ENCODE data around the gene ERN1.
"Not testable (repeated sequence)": the region's sequence is repeated elsewhere in the genome, so short reads cannot be mapped to it uniquely, and the experiment has no call there.

The ERN1 gene

DNA sequence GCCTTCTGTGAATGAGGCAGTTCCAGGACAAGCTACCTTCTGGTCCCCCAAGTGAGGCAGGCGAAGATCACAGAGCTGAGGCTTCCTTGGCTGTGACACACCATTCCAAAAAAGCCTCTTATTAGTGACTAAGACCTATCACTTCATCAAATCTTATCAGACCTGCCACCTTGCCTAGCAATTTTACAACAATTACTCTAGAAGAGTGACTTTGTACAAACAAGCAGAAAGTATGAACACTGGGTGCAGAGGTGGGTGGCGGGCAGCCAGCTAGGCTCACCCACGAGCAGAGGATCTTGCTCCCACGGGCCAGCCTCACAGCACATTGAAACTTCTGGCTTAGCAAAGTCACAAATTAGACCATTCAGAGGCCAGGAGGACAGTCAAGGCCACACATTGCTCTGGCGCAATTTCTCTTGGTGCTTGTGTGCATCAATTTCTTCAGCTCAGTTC, 107.3 kb downstream of the ERN1 start:
- DNase-seq = no peak

DNA sequence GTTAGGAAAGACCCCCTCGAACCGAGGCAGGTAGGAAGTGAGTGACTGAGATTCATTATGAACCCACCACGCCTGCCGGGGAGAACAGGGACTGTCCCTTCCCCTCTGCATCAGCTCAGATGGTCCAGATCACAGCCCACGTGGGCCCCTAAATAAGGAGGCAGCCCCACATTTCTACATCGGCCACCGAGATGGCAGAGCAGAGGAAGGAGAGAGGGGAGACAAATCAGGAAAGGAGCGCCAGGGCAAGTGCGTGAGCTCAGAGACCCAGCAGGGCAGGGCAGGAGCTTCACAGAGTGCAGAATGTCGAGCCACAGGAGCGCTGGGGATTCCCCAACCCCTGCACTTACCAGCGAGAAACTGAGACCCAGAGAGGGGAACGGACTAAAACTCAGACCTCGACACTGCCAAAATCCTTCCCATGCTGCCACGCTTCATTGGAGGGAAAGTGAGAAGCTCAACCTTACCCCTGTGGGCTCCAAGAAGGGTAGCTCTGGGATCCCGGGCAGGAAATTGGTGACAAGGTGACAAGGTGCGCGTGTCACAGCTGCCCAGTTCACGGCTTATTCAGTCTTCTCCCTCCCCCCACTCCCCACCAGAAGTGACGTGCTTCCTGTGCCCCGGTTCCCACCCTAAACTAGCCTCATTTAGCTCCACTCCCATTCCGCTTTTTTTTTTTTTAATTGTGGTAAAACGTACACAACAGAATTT, 109.7 kb downstream of the ERN1 start, which contains the start of gene ICAM2:
TSS of gene ICAM2 (minus strand) at position 578 of the 711 bp plus-strand sequence. CDS start 13,942 bp downstream, outside the sequence.
- DNase-seq = no peak

DNA sequence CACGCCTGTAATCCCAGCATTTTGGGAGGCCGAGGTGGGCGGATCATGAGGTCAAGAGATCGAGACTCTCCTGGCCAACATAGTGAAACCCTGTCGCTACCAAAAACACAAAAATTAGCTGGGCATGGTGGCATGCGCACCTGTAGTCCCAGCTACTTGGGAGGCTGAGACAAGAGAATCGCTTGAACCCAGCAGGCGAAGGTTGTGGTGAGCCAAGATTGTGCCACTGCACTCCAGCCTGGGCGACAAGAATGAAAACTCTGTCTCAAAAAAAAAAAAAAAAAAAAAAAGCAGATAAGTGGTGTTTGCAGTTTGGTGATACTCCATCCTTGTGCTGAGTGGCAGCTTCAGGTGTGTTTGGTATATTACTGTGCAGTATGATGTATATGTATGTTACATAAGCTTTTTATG, 110.4 kb downstream of the ERN1 start:
- not testable (repeated sequence) for DNase-seq

DNA sequence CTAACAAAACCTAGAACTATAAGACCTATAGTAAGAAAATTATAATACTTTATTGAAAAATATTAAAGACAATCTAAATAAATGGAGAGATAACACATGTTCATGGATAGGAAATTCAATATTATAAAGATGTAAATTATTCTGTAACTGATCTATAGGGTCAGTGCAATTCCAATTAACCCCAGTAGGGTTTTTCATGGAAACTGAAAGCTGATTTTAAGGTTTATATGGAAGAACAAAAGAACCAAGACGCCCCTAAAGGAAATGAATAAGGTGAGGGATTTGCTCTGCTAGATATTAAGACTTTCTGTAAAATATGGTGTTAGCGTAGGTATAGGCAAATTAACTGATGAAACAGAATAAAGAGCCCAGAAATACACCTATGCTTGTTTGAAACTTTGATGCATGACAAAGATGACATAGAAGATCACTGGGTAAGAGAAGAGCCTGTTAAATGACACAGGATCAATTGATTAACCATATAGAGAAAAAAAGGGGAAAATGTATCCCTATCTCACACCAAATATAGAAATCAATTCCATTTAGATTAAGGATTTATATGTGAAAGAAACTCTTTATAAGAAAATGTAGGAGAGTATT, 112.5 kb downstream of the ERN1 start:
- DNase-seq = no peak

DNA sequence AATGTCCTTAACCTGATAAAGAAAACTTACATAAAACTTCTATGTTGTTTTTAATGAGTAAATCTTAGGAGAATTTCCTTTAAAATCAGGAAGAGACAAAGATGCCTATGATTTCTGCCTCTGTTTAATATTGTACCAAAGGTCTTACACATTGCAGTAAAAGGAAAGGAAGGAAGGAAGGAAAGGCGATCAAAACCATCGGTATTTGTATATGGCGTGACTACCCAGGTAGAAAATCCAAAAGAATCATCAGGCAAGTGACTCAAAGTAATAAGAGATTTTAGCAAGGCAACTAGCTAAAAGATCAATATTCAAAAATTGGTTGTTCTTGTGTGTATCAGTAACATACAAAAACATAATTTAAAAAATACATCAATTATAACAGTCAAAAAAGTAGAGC, 113.0 kb downstream of the ERN1 start:
- DNase-seq = no peak

DNA sequence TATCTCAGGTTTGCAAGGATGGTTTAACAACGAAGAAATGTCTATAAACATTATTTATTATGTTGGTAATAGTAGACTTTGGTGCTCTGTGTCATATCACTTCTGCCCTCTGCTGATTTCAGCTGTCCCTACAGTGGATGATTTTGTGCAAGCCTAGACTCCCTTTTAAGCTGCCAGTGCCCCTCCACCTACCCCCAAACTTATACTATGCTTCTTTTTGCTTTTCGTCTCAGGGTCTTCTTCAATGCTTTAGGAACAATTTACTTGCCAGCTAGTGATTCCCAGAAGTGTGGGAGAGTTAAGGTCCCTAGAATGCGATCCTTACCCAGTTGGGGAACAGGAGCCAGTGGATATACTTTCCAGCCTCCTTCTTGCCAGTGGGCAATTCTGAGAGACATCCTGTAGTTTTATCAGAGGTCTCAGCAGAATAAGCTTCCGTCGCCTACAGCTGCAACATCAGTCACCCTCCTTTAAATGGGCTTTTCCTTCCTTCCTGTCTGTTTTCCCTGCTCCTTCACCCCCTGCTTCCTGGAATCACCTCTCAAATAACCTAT, 113.6 kb downstream of the ERN1 start:
- no peak for DNase-seq

DNA sequence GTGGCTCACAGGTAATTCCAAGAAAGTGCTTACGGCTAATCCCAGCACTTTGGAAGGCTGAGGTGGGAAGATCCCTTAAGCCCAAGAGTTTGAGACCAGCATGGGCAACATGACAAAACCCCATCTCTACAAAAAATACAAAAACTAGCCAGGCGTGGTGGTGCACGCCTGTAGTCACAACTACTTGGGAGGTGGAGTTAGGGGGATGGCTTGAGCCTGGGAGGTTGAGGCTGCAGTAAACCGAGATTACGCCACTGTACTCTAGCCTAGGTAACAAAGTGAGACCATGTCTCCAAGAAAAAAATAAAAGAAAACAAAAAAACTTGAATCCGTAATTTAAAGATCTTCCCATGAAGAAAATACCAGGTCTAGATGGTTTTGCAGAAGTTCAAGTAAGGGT, 114.5 kb downstream of the ERN1 start:
- DNase-seq = no peak

DNA sequence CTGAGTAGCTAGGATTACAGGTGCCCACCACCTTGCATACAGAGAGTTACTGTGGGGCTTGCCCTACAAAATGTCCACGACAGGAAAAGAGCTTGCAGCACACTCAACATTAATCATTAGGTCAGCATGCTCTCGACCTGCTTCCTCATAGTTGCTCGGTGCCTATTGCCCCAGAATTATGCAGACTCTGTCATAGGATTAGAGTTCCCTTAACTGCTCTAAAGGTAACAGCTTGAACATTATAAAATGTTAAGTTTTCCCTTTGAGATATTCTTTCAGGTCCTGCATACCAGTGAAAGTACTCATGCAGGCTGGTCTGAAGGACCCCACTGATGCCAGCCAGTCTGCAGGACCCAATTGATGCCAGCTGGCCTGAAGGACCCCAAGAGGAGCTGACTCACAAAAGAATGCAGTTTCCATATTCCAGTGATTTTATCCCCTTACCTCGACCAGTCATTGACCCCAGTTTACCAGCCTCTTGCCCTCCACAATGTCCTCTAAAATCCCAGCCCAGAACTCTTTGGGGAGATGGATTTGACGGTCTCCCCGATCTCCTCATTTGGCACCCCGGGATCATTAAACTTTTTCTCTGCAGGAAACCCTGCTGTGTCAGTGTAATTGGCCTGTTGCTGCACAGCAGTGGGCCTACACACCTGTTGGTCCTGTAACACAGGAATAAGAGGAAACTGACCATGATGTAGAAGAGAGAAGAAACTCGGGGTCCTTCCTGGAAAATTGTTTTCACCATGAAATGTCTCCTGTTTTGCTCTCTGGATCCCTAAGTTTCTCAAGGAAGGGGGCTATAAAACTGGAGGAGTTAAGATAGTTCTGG, 120.2 kb downstream of the ERN1 start:
- DNase-seq = no peak

DNA sequence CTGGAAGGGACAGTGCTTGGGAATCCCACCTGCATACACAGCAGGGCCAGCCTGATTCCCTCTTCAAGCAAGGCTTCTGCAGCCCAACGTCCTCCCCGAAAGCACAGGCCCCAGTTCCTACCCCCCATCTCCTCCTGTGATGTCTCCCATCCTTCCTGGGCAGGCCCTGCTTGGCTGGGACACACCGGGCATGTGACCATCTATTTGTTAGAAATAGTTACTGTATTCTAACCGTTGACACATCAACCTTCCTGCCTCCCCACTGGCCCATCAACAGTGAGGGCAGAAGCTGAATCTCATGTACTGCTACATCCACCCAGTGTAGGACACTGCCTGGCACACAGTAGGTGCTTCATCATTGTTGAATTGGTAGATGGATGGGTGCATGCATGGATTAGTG, 121.1 kb downstream of the ERN1 start:
- DNase-seq = no peak

DNA sequence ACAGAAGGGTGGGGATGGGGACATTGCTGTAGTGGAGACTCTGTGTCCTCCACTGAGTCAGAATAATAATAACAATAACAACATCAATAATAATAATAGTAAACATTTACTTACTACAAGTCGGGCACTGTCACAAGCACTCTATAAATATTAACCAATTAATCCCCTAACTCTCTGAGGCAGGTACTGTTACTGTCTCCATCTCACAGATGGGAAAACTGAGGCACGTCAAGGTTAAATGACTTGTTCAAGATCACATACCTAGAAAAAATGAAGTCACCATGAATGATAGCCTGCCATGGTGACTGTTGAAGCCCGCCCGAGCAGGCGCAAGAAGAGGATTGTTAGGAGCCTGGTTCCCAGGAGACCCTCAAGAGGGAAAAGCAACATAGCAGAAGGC, 121.6 kb downstream of the ERN1 start:
- DNase-seq = no peak

DNA sequence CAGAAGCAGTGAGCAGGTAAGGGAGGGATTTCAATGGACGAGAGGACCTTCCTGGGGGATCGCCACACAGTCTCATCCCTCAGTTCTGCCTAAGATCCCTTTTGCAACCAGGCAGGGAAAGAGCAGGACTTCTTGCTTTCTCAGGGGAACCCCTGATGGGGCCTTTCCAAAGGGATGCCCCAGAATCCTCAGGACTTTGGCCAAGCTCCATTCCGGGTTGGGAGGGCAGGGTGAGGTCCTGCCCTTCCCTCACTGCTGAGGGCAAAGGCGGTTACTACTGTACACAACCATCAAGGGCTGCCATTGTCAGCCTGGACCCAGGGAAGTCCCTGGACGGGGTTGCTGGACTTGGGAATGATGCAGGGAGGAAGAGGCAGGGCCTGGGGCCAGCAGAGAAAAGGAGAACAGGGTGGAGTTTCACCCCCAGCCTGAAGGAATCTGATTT, 122.1 kb downstream of the ERN1 start:
- no peak for DNase-seq

DNA sequence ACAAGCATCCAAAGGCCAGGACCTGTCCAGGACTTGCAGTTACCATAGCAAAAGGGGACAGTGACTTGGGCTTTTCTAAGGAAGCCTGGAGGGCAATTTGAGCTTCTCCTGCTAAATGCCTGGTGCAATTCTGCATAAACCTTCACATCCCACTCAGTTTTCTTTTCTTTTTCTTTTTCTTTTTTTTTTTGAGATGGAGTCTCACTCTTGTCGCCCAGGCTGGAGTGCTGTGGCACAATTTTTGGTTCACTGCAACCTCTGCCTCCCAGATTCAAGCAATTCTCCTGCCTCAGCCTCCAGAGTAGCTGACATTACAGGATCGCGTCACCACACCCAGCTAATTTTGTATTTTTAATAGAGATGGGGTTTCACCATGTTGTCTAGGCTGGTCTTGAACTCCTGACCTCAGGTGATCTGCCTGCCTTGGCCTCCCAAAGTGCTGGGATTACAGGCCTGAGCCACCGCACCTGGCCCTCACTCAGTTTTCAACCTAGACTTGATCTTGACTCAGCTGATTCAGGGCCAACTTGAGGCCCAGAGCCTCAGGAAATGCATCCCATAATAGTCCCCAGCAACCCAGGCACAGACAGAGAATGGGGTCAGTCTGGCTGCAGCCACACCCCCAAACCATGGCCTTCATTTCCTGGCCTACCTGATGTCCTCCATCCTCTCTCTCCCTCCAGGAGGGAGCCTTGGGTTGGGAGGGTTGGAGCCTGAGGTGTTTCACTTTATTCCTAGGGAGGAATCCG, 122.7 kb downstream of the ERN1 start:
- not testable (repeated sequence) for DNase-seq

DNA sequence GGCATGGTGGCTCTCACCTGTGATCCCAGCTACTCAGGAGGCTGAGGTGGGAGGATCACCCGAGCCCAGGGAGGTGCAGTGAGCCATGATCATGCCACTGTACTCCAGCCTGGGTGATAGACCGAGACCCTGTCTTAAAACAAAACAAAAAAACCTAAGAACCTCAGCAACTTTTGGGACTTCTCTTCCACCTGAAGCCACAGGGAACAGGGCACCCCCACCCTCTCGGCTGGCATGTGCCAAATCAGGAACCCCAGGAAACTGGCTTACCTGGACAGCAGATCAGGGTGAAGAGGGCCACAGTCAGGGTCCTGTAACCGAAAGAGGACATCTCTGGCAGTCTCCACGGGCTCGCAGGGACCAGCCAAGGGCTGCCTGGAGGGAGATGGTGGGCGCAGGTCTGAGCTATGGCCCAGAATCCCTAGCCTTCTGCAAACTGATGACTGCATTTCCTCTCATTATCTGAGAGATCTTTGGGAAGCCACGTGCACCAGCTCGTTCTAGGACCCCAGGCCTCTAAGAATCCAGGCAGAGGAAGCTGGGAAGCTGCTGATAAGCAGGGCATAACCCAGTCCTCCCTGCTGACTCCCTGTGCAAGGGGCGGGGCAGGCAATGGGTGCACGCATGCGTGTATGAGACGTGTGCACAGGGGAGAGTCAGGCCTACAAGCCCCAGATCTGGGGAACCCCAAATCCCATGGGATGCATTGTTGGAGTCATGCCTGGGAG, 123.4 kb downstream of the ERN1 start:
- DNase-seq = no peak

DNA sequence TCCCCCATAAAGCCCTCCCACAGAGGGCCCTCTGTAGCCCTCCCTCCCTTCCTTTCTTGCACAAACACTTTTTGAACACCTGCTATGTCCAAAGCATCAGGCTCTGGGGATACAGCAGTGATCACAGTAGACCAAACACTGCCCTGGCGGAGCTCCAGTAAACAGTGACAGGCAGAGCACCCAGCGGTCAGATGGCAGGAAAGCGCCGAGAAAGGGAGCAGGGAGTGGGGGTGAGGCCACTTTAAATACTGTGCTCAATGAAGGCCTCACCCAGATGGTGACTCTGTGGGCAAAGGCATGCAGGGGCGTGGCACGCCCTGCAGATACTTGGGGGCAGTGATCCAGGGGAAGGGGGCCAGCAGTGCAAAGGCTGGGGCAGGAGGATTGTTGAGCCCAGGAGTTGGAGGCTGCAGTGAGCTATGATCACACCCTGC, 124.2 kb downstream of the ERN1 start:
- no peak for DNase-seq

DNA sequence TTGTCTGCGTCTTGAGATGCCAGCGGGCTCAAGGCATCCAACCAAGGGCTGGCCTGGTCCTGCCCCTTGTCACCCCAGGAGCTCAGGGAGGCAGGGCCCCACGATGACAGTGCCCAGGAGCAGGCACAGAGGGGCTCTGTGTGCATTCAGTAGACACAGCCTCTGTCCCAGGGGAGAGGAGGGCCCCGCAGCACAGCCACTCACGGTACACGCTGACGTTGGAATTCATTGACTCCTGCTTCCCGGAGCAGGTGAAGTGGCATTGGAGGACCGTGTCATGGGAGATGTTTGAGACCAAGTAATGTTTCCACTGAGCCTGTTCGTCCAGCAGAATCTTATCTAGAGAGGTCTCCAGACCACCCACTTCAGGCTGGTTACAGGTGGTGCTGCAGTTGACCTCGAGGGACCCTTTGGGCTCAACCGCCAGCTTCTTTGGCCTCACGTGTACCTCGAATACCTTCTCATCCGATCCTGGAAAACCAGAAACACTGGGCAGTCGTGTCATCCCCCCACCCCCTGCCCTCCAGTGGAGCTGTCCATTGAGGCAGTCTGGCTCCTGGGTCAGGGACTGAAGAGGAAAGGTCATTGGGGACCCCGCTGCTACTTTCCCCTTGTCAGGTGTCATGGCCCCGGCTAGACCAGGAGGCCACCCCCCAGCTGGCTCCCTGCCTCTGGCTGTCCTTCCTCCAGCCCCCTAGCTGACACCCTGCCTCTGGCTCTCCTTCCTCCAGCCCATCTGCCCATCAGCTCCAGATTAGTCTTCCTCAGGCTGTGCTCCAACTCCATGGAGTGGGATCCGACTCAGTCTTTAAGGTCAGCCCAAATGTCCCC, 124.8 kb downstream of the ERN1 start:
- no peak for DNase-seq

DNA sequence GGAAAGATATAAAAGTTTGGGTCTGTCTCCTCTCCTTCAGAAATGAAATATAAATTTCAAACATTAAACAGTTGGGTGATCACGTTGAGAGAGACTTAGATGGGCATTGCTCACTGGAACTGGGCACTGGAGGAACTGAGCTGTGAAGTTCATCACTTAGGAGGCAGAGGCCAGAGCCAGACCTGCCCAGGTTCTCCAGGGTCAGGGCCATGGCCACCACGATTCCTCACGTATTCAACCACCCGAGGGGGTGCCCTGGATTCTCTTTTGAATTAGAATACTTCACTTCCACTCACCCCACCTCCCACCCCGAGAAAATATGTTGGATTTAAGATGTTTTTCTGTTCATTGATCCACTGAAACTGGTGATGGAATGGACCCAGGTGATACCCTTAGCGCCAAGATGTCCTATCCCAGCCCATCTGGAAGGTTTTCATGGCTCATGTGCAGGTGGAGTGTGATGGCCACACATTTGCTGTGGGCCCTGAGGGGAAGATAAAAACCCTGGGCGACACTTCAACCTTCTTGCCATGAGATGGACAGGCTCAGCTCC, 125.7 kb downstream of the ERN1 start:
- DNase-seq = no peak

DNA sequence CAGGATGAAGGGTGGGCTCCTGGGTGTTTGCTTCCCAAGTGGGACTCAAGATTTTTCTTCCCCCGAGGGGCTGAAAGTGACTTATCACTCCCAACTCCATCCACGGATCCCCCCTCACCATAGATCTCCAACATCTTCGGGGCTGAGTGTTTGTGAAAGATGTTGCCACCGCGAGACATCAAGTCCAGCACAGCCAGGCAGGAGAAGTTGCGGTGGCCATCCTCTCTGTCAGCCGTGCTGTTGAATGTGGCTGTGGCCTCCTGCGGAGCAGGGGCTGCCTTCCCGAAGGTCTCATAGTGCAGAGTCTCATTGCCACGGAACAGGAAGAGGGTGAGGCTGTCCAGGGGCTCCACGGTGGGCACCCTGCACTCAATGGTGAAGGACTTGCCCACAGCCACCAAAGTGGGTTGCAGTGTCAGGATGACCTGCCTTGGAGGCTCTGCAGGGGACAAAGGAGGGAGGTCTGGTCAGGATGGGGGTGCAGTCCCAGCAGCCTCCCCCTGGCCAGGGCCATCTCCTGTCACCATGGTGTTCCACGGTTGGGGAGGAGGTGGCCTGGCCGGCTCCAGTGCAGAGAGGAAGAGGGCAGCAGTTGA, 126.3 kb downstream of the ERN1 start:
- DNase-seq = no peak

DNA sequence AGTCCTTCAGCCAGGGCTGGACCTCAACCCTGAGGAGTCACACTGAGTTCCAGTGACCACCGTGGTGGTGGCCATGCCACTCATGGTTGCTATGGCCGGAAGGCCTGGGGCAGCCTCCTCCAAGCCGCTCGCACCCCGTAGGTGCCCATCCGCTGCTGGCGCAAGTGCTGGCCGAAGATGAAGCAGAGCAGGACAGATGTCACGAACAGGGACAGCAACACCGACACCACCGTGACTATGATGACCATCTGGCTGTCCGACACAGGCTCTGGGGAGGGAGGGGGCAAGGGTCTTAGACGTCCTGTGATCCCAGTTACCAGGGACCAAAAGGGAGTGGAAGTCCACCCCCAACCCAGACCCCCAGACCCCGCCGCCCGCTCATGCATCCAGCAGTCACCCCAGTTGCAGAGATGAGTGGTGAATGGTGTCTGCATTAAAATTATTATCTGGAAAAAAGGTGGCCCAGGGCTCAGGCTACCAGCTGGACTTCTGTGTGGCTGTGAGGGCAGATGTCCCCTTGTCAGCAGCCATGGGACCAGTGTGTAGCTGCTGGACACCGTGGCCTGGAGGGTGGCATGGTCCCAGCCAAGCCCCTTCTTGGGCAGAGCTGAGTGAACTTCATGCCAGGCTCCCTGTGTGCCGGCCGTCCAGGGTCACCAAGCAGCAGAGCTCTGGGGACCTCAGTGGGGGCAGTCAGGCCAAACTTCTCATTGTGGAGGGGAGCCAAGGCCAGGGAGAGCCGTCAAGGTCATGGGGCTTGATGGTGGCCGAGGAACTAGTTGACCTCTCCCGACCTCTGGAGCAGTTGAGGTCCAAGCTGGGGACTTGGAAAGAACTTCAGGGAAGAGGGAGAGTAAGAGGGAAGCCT, 127.1 kb downstream of the ERN1 start:
- no peak for DNase-seq
